ENCODE measurements around the gene KRTAP5-7.
"Not testable (repeated sequence)": the region's sequence is repeated elsewhere in the genome, so short reads cannot be mapped to it uniquely, and the experiment has no call there.

The KRTAP5-7 gene, protein sequence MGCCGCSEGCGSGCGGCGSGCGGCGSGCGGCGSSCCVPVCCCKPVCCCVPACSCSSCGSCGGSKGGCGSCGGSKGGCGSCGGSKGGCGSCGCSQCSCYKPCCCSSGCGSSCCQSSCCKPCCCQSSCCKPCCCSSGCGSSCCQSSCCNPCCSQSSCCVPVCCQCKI

GRCh38 chr11:71526796-71527575 is at the start of gene KRTAP5-7:
Gene KRTAP5-7, plus strand, starts transcription at chr11:71527267. Its CDS starts 34 bp downstream, at chr11:71527301.
- DNase-seq (ENCODE audit: low read depth) = not testable (repeated sequence)

- DNase-seq (ENCODE audit: low read depth) = no peak
Measured at GRCh38 chr11:71477641-71478527, 49.2 kb upstream of the KRTAP5-7 start.

GRCh38 chr11:71478528-71478840 is 48.6 kb upstream of the KRTAP5-7 start:
- no peak for DNase-seq (ENCODE audit: low read depth)

- no peak for DNase-seq (ENCODE audit: low read depth)
Measured at GRCh38 chr11:71481101-71481960, 45.7 kb upstream of the KRTAP5-7 start.

GRCh38 chr11:71482216-71482615 is 44.9 kb upstream of the KRTAP5-7 start:
- no peak for DNase-seq (ENCODE audit: low read depth)

DNA sequence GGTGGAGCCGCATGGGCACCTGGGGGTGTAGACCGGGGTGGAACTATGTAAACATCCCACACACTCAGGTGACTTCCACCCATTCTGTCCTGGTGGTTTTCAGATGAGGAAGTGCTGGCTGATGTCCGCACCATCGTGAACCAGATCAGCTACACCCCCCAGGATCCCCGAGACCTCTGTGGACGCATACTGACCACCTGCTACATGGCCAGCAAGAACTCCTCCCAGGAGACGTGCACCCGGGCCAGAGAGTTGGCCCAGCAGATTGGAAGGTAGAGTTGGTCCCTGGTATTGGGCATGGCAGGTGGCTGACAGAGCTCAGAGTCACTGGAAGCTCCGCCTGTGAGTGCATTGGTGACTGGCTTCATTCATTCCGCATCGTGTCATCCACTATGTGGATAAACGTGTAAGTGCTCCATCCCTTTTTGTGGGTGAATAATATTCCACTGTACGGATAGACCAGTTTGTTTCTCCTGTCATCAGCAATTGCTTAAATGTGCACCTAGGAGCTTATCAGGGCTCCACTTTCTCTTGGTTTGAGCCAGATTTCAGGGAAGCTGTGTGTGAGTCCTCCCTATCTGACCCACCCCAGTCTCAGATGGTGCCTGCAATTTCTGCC is 44.2 kb upstream of the KRTAP5-7 start:
- DNase-seq (ENCODE audit: low read depth) = no peak

DNA sequence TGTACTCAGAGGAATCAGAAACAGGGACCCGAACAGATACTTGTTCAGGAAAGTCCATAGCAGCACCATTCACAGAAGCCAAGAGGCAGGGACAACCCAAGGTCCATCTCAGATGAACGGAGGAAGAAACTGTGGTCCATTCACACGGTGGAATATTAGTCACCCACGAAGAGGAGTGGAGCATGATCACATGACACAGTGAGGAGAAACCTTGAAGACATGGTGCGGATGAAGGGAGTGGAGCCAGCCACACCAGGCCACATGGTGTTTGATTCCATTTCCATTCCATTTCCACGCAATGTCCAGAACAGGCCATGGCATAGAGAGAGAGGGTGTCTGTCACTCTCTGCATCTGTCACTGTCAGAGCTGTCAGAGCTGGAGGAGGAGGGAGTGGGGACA is 43.4 kb upstream of the KRTAP5-7 start:
- DNase-seq (ENCODE audit: low read depth) = no peak

DNA sequence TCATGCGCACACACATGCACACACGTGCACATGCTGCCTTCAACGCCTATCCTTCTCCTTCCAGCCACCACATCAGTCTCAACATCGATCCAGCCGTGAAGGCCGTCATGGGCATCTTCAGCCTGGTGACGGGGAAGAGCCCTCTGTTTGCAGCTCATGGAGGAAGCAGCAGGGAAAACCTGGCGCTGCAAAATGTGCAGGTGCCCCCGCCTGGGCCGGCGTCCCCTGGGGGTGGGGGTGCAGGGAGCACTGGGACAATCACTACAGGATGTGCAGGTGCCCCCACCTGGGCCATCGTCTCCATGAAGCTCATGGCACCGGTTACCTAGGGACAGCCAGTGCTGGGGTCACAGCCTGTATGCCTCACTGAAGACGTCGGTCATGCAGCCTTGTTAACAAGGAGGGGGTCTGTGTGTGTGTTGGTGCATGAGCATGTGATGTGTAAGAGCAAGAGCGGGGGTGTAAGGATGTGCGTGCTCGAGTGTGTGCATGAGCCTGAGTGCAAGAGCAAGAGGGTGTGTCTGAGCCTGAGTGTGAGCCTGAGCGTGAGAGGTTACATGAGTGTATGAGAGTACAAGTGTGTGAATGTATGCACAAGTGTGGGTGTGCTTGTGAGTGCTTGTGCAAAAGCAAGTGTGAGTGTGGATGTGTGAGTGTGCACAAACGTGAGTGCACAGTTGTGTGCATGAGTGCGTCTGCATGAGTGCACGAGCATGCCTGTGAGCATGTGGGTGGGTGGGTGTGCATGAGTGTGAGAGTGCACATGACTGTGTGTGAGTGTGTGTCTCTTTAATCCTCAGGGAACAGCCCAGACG is 42.6 kb upstream of the KRTAP5-7 start:
- no peak for DNase-seq (ENCODE audit: low read depth)

- no peak for DNase-seq (ENCODE audit: low read depth)
Measured at GRCh38 chr11:71485063-71485399, 42.0 kb upstream of the KRTAP5-7 start.

DNA sequence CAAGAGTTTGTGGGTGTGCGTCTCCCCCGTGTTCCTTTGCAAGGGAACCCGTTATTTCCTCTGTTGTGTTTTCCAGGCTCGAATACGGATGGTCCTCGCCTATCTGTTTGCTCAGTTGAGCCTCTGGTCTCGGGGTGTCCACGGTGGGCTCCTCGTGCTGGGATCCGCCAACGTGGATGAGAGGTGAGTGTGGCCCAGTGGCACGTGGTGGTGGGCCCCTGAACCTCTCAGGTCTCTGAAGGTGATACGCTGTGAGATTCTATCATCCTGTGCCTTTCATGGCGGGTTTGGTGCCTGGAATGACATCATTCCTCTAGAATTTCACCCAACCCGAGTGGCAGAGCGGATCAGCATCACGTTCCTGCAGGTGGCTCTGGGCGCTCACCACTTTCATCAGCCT is 41.6 kb upstream of the KRTAP5-7 start:
- no peak for DNase-seq (ENCODE audit: low read depth)

- no peak for DNase-seq (ENCODE audit: low read depth)
Measured at GRCh38 chr11:71486320-71486719, 40.7 kb upstream of the KRTAP5-7 start.

DNA sequence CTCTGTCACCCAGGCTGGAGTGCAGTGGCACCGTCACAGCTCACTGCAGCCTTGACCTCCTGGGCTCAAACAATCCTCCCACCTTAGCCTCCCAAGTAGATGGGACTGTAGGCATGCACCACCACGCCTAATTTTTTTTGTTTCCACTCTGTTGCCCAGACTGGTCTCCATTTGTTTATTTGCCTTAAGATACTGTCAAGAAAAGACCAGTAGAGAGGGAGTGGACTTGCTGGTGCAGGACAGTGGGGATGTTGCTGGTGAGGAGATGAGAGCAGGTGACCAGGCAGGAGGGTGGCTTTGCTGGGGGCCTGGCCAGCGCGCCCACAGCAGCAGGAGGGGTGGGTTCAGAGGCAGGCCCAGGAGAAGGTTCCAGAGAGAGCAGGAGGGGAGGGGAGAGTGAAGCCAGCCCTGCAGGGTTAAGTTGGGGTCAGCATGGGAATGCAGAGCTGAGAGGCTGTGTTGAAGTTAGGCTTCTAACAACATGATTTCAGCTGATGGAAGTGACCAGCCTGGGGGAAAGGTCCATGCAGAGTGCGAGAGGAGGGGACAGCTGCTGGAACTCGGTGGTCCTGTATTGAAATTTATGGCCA is 38.3 kb upstream of the KRTAP5-7 start:
- no peak for DNase-seq (ENCODE audit: low read depth)

DNA sequence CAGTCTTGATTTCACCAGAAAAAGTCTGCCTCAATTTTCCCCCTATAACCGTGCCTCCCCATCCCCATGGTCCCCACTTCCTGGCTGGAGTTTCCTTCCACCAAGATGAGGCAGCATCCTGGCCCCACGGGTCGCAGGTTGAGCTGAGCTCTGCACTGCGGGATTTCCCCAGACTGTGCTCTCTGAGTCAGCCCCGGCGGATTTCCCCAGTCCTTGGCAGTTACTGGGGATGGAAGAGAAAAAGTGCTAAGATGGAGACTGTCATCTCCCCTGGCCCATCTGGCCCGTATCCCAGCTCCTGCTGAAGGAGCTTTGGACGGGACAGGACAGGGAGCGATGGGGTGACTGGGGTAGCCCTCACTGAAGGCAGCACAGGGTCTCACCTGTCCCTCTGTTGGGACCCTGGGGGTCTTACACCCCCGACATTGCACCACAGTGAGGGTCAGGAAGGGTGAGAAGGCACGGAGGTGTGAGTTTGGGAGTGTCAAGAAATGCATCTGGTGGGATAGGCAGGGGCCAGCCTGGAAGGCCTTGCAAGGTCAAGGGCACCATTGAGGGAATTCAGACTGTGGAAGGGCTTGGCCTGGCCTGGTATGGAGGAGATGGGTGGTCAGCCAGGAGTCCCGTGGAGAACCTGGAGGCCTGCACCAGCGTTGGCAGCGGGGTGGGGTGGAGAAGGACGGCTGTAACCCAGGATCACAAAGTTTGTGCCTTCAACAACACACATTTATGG is 37.6 kb upstream of the KRTAP5-7 start:
- no peak for DNase-seq (ENCODE audit: low read depth)

- DNase-seq (ENCODE audit: low read depth) = no peak
Measured at GRCh38 chr11:71490044-71490730, 36.9 kb upstream of the KRTAP5-7 start.

- DNase-seq (ENCODE audit: low read depth) = no peak
Measured at GRCh38 chr11:71490731-71491390, 36.2 kb upstream of the KRTAP5-7 start.

- no peak for DNase-seq (ENCODE audit: low read depth)
Measured at GRCh38 chr11:71491531-71491930, 35.5 kb upstream of the KRTAP5-7 start.

GRCh38 chr11:71491940-71492339 is 35.1 kb upstream of the KRTAP5-7 start:
- no peak for DNase-seq (ENCODE audit: low read depth)
